CD8-positive, alpha-beta memory T cell (primary cell): Measurements from ENCODE around the gene NPM3. TPM values are rescaled to one million over a fixed set of nuclear protein-coding genes. Genes with fewer than 3 reads are reported as not detected.

Experiments
- CTCF ChIA-PET: fragments of 350-600 bp; sonication (Branson Sonifier 250); formaldehyde crosslinking; loops from one replicate; lab custom pipeline; 2021; ENCODE audit warnings: antibody characterized with exemption; lab: Charles Lee
- POLR2A ChIA-PET: fragments of 350-600 bp; sonication (Branson Sonifier 250); formaldehyde crosslinking; loops from one replicate; lab custom pipeline; 2021; ENCODE audit warnings: antibody characterized with exemption; lab: Charles Lee
- DNase-seq, 5 donors: peaks; one replicate each; pipeline versions ENCODE4 v3.0.0 to v3.0.0-alpha.2; 2020 to 2022; ENCODE audit warnings: mixed read lengths in 1 of 5
- H3K27ac ChIP-seq: one replicate; pipeline ENCODE4 v1.7.0; 2013; ENCODE audit warnings: low read depth, mild to moderate bottlenecking, low read length, moderate library complexity
- H3K27me3 ChIP-seq: 2 replicates; pipeline ENCODE4 v1.7.0; 2013; ENCODE audit warnings: low read length, mild to moderate bottlenecking; ENCODE audit not compliant: insufficient read depth, poor library complexity, severe bottlenecking
- H3K36me3 ChIP-seq: 2 replicates; pipeline ENCODE4 v1.7.0; 2013; ENCODE audit warnings: mild to moderate bottlenecking, low read length, moderate library complexity; ENCODE audit not compliant: insufficient read depth
- H3K4me1 ChIP-seq: 2 replicates; pipeline ENCODE4 v1.7.0; 2013; ENCODE audit warnings: mild to moderate bottlenecking, low read length, moderate library complexity; ENCODE audit not compliant: insufficient read depth
- H3K4me3 ChIP-seq: 2 replicates; pipeline ENCODE4 v1.7.0; 2013; ENCODE audit warnings: mild to moderate bottlenecking, low read length
- H3K9me3 ChIP-seq: 2 replicates; pipeline ENCODE4 v1.7.0; 2013; ENCODE audit warnings: mild to moderate bottlenecking, low read length
- H3K27ac Mint-ChIP-seq, 8 donors: one replicate each; pipeline ENCODE4 v1.8.0; 2020 to 2021; ENCODE audit warnings: mixed read lengths in 8 of 8, mild to moderate bottlenecking in 6 of 8, inconsistent platforms in 3 of 8, moderate library complexity in 3 of 8
- H3K27me3 Mint-ChIP-seq, 2 donors: one replicate each; pipeline ENCODE4 v1.8.0; 2020 to 2021; ENCODE audit warnings: mixed read lengths in 2 of 2, mild to moderate bottlenecking in 1 of 2, moderate library complexity in 1 of 2
- H3K36me3 Mint-ChIP-seq, 3 donors: one replicate each; pipeline ENCODE4 v1.8.0; 2020 to 2021; ENCODE audit warnings: mixed read lengths in 3 of 3, inconsistent platforms in 1 of 3, mild to moderate bottlenecking in 1 of 3
- H3K4me1 Mint-ChIP-seq, 3 donors: one replicate each; pipeline ENCODE4 v1.8.0; 2020 to 2021; ENCODE audit warnings: mixed read lengths in 3 of 3, inconsistent platforms in 1 of 3, mild to moderate bottlenecking in 1 of 3
- H3K4me3 Mint-ChIP-seq, 7 donors: one replicate each; pipeline ENCODE4 v1.8.0; 2020 to 2021; ENCODE audit warnings: mixed read lengths in 7 of 7, mild to moderate bottlenecking in 6 of 7, moderate library complexity in 4 of 7, inconsistent platforms in 2 of 7
- H3K9me3 Mint-ChIP-seq, 5 donors: one replicate each; pipeline ENCODE4 v1.8.0; 2020 to 2022; ENCODE audit warnings: mixed read lengths in 5 of 5, mild to moderate bottlenecking in 3 of 5, moderate library complexity in 2 of 5, inconsistent platforms in 1 of 5
- polyA plus RNA-seq: library from polyadenylated mRNA; unstranded; fragments of 300-500 nt; fragmentation: Illumina TruSeq; gene quantifications from one replicate; pipeline ENCODE4 v1.2.3, GENCODE V29; 2021
- total RNA-seq, 2 experiments: library from RNA; stranded (reverse); gene quantifications; one replicate each; pipeline ENCODE4 v1.2.3, GENCODE V29; 2021

Gene NPM3
- total and polyA plus RNA-seq, 3 experiments from 2014 or later = 7.5 to 217 (median 209) TPM

- Histone ChIP-seq H3K36me3 (no peaks in the 10 kb centered on the region), H3K4me3 (no peak overlapping the region)
- H3K4me3 Mint-ChIP-seq = peak overlapping the region; percentile 3 to 81 (median 73)
These were observed 5.0 kb downstream of the NPM3 start for GRCh38 chr10:101778151-101778780.

DNA sequence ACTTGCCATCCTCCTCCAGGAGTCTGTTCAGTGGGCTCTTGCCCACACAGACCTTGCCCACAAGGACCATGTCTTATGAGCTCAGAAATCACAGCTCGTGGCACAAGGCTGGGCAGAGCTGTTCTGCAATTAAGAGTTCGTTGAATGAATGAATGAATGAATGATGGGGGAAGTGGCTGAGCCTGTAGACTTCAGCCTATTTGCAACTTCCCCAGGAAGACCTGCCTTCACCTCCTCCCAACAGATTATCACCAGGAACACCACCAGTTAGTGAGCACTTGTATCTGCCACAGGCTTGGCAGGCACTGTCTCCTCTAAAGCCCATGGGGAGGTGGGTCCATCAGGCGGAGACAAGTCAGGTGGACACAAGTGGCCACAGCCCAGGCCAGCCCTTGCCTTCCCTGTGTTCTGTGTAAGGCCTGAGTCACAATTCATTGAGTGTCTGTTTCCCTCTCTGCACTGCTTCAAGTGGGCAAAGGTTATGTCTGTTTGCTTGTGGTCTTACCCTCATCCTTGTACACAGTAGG lies 5.6 kb downstream of the NPM3 start:
- POLR2A ChIA-PET = no interaction called here
- H3K4me1 ChIP-seq = peaks cover 46% of the 10 kb centered on the region
- Mint-ChIP-seq H3K9me3 (no peaks in the 10 kb centered on the region), H3K36me3 (peaks cover 0 to 1% (median 0%) of the 10 kb centered on the region in 3 donors), H3K4me3 (peak overlapping the region; percentile 3 to 82 (median 32)), H3K4me1 (peaks cover 41 to 74% (median 47%) of the 10 kb centered on the region in 3 donors), H3K27me3 (peaks cover 38 to 53% of the 10 kb centered on the region in 2 donors), H3K27ac (peak overlapping the region in 1 of 8 donors; percentile 14)
- H3K4me3 ChIP-seq = no peak overlapping the region
- no peak overlapping the region for H3K27ac ChIP-seq
- CTCF ChIA-PET = interaction anchor here (1.4 to 1.5 kb wide), 2 partner anchors 10 to 18 kb away, joined by 3 to 4 read pairs; no protein-coding TSS in a partner anchor
- DNase-seq = no peak
- H3K36me3 ChIP-seq = no peaks in the 10 kb centered on the region
- no peaks in the 10 kb centered on the region for H3K9me3 ChIP-seq
- peaks cover 48% of the 10 kb centered on the region for H3K27me3 ChIP-seq

More at GRCh38 chr10:101778151-101778780, 5.0 kb downstream of the NPM3 start:
- peaks cover 48% of the 10 kb centered on the region for H3K4me1 ChIP-seq
- H3K9me3 Mint-ChIP-seq = no peaks in the 10 kb centered on the region
- no peak overlapping the region for H3K27ac ChIP-seq
- H3K27me3 ChIP-seq = peaks cover 42% of the 10 kb centered on the region
- H3K9me3 ChIP-seq = no peaks in the 10 kb centered on the region
- ChIA-PET CTCF (interaction anchor here (1.0 to 3.5 kb wide), 7 partner anchors 9 to 231 kb away, joined by 3 to 18 read pairs (median 3); partner anchors contain the start of genes DPCD, OGA and POLL), POLR2A (no interaction called here)
- peaks cover 34 to 47% of the 10 kb centered on the region in 2 donors for H3K27me3 Mint-ChIP-seq
- DNase-seq = peak in 1 of 5 donors; percentile 41
- peaks cover 0 to 4% (median 1%) of the 10 kb centered on the region in 3 donors for H3K36me3 Mint-ChIP-seq
- no peak overlapping the region for H3K27ac Mint-ChIP-seq
- H3K4me1 Mint-ChIP-seq = peaks cover 47 to 79% (median 51%) of the 10 kb centered on the region in 3 donors

- Mint-ChIP-seq H3K4me1 (peaks cover 32 to 60% (median 33%) of the 10 kb centered on the region in 3 donors), H3K27ac (no peak overlapping the region), H3K36me3 (peaks cover 0 to 1% (median 0%) of the 10 kb centered on the region in 3 donors), H3K27me3 (peaks cover 48 to 66% of the 10 kb centered on the region in 2 donors), H3K9me3 (no peaks in the 10 kb centered on the region), H3K4me3 (peak overlapping the region in 5 of 7 donors; percentile 30 to 63 (median 54))
- DNase-seq = no peak
- H3K4me3 ChIP-seq = no peak overlapping the region
- H3K9me3 ChIP-seq = no peaks in the 10 kb centered on the region
- H3K4me1 ChIP-seq = peaks cover 33% of the 10 kb centered on the region
- no peak overlapping the region for H3K27ac ChIP-seq
- H3K36me3 ChIP-seq = no peaks in the 10 kb centered on the region
- peaks cover 52% of the 10 kb centered on the region for H3K27me3 ChIP-seq
- ChIA-PET POLR2A (no interaction called here), CTCF (no interaction called here)
These were observed 7.0 kb downstream of the NPM3 start for GRCh38 chr10:101776161-101776817.

DNA sequence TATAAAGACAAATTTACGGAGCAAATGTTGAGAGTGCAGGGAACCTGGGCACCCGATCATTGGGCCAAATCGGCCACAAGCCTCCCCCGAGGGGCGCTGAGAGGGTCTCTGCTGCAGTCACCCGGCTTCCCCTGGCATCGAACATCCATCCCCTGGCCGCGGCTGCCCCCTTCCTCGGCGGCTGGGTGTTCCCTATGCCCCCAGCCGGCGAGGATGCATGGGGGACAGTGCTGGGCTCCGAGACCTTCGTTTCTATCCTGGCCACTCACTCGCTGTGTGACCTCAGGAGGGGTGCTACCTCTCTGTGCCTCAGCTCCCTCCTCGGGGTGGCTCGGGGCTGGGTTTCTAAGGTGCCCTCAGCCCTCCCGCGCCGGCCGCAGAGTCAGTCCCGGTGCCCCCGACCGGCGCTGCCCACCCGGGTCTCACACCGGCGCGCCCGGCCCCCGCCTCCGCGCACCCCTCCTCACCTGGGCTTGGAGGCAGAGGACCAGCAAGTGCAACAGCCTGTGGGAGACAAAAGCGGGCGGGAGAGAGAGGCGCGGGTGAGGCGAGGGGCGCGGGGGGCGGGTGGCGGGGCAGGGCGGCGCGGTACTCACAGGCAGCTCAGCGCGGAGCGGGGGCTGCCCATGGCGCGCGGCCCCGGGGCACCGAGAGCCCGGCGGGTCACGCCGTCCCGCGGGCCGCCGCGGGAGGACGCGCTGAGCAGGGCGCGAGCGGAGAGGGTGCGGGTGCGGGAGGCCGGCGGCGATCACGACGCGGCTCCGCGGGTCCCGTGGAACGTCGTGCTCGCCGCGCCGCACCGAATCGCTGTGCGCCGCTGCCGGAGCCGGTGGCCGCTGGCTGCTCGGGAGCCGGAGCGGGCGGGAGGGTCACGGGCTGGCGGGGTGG lies 7.7 kb downstream of the NPM3 start, which contains the start of gene FGF8:
Gene FGF8, minus strand, starts transcription at position 842 of the 888 bp plus-strand sequence. Its CDS starts 214 bp downstream, at position 628.
- Mint-ChIP-seq H3K36me3 (peaks cover 0 to 1% (median 0%) of the 10 kb centered on the region in 3 donors), H3K27ac (no peak within 1 kb of the TSS), H3K4me1 (peaks cover 27 to 54% (median 29%) of the 10 kb centered on the region in 3 donors), H3K27me3 (peaks cover 48 to 69% of the 10 kb centered on the region in 2 donors), H3K4me3 (peak within 1 kb of the TSS; percentile 13 to 66 (median 61)), H3K9me3 (no peaks in the 10 kb centered on the region)
- Histone ChIP-seq H3K4me3 (no peak within 1 kb of the TSS), H3K4me1 (peaks cover 26% of the 10 kb centered on the region), H3K36me3 (no peaks in the 10 kb centered on the region), H3K27ac (no peak within 1 kb of the TSS), H3K9me3 (no peaks in the 10 kb centered on the region), H3K27me3 (peaks cover 52% of the 10 kb centered on the region)
- DNase-seq = no peak
- CTCF ChIA-PET = interaction anchor here (1.7 kb wide), 1 partner anchor 61 kb away, joined by 5 read pairs; no protein-coding TSS in a partner anchor
- POLR2A ChIA-PET = interaction anchor here (1.2 kb wide), 1 partner anchor 43 kb away, joined by 3 read pairs; the partner anchor contains the start of gene OGA

DNA sequence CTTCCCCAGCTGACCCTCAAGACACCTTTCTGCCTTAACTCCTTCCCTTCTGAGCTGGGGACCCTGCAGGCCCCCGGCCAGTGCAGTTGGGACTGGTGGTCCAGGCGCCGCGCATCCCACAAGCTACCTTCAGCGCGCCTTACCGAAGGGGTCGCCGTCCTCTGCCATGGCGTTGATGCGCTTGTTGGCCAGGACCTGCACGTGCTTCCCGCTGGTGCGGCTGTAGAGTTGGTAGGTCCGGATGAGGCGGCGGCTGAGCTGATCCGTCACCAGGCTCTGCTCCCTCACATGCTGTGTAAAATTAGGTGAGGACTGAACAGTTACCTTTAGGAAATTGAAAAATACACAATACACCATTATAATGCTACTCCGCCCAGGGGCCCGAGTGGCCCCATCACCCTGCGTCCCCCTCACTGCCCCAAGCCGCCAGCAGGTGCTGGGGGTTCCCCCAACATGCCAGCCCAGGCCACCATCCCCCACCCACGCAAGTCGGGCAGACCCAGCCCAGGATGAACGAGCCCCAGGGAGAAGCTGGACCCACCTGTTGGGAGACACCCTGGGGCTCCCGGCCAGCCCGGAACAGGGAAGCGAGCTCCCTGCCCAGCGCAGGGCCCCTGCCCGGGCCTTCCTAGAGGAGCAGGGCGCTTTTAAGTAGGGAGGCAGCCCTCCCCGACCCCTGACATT lies 8.5 kb downstream of the NPM3 start:
- no peaks in the 10 kb centered on the region for H3K9me3 Mint-ChIP-seq

DNA sequence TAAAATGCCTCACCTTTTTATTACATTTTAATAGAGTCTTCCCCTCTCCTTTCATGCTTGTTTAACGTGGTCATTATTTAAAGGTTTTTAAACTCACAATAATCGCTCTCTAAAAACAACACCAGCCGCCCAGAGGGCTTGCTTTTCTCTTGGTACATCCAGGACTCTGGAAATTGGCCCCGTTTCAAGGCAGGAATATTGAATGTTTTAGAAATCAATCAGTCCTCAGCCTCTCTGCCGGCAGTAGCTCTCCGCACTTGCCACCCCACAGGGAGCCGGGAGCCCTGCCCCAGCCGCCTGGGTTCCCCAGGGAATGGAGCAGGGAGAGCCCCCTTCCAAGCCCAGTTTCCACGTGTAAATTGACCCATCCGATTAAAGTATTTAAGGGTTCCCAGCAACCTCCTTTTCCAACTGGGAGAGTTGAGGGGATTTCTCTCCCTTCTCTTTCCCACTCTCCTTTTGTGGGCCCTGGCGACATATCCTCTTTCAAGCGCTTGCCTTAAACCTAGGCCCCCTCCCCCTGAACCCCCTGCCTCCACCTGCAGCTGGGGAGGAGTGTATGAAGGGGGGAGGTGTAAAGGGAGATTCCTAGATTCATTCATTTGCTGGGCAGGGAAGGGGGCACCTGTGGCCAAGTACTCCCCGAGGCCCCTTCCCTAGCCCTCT lies 9.2 kb downstream of the NPM3 start:
- ChIA-PET CTCF (interaction anchor here (1.1 to 6.1 kb wide), 5 partner anchors 7 to 114 kb away, joined by 3 to 27 read pairs (median 5); no protein-coding TSS in a partner anchor), POLR2A (interaction anchor here (0.6 to 1.2 kb wide), 2 partner anchors 44 to 94 kb away, joined by 3 read pairs; partner anchors contain the start of gene OGA)
- Mint-ChIP-seq H3K4me3 (peak overlapping the region in 5 of 7 donors; percentile 5 to 73 (median 44)), H3K27ac (no peak overlapping the region), H3K9me3 (no peaks in the 10 kb centered on the region), H3K36me3 (peaks cover 0 to 1% (median 0%) of the 10 kb centered on the region in 3 donors), H3K27me3 (peaks cover 47 to 71% of the 10 kb centered on the region in 2 donors), H3K4me1 (peaks cover 22 to 40% (median 22%) of the 10 kb centered on the region in 3 donors)
- H3K36me3 ChIP-seq = no peaks in the 10 kb centered on the region
- H3K27ac ChIP-seq = no peak overlapping the region
- H3K4me3 ChIP-seq = no peak overlapping the region
- peaks cover 13% of the 10 kb centered on the region for H3K4me1 ChIP-seq
- H3K9me3 ChIP-seq = no peaks in the 10 kb centered on the region
- DNase-seq = no peak
- peaks cover 52% of the 10 kb centered on the region for H3K27me3 ChIP-seq

More for the DNA sequence above, 8.5 kb downstream of the NPM3 start:
- ChIA-PET CTCF (interaction anchor here (1.7 kb wide), 1 partner anchor 61 kb away, joined by 5 read pairs; no protein-coding TSS in a partner anchor), POLR2A (interaction anchor here (0.6 to 1.2 kb wide), 2 partner anchors 43 to 95 kb away, joined by 3 read pairs; partner anchors contain the start of gene OGA)
- no peaks in the 10 kb centered on the region for H3K9me3 ChIP-seq
- H3K27ac Mint-ChIP-seq = peak overlapping the region in 1 of 8 donors; percentile 47
- H3K36me3 ChIP-seq = no peaks in the 10 kb centered on the region
- no peak for DNase-seq
- H3K4me1 ChIP-seq = peaks cover 20% of the 10 kb centered on the region
- peaks cover 52% of the 10 kb centered on the region for H3K27me3 ChIP-seq
- no peak overlapping the region for H3K27ac ChIP-seq
- H3K4me1 Mint-ChIP-seq = peaks cover 25 to 47% (median 25%) of the 10 kb centered on the region in 3 donors
- peak overlapping the region; percentile 46 to 73 (median 58) for H3K4me3 Mint-ChIP-seq
- H3K36me3 Mint-ChIP-seq = peaks cover 0 to 1% (median 0%) of the 10 kb centered on the region in 3 donors
- H3K27me3 Mint-ChIP-seq = peaks cover 48 to 69% of the 10 kb centered on the region in 2 donors
- H3K4me3 ChIP-seq = no peak overlapping the region
